OCI-LY7 (cell line): ENCODE data around the gene AFMID. TPM values are rescaled to one million over a fixed set of nuclear protein-coding genes. Genes with fewer than 3 reads are reported as not detected.

Experiments used
- BruUV-seq: library from RNA; stranded (reverse); fragments of 400-500 nt; replicated peaks from 2 replicates; lab custom pipeline; 2021; lab: Mats Ljungman, UMichigan
- CTCF ChIA-PET: fragments of 300-600 bp; sonication (Branson Sonifier 250); formaldehyde crosslinking; loops from one replicate; lab custom pipeline; 2022; ENCODE audit warnings: antibody characterized with exemption; ENCODE audit not compliant: unreplicated experiment; lab: Charles Lee
- POLR2A ChIA-PET: fragments of 300-600 bp; sonication (Branson Sonifier 250); formaldehyde crosslinking; loops from one replicate; lab custom pipeline; 2022; ENCODE audit warnings: antibody characterized with exemption; lab: Charles Lee
- DNase-seq: peaks from one replicate; pipeline ENCODE4 v3.0.0-alpha.2; 2015; ENCODE audit warnings: low spot score
- H2AFZ ChIP-seq: fragments of 200-600 bp; sonication (generic), shearing (Covaris generic); 2 replicates; pipeline ENCODE4 v1.6.1; 2014; ENCODE audit warnings: mild to moderate bottlenecking, antibody characterized with exemption, low read length, moderate library complexity
- H3K27ac ChIP-seq: fragments of 200-600 bp; sonication (generic); 2 replicates; pipeline ENCODE4 v1.5.1; 2014; ENCODE audit warnings: mixed run types, low read depth, mild to moderate bottlenecking, moderate library complexity, low read length, inconsistent platforms; ENCODE audit not compliant: poor library complexity, severe bottlenecking
- H3K36me3 ChIP-seq: fragments of 200-600 bp; sonication (generic); 2 replicates; pipeline ENCODE4 v1.6.1; 2014; ENCODE audit warnings: mild to moderate bottlenecking, antibody characterized with exemption, low read length, moderate library complexity, mixed read lengths; ENCODE audit not compliant: insufficient read depth
- H3K4me1 ChIP-seq: fragments of 200-600 bp; sonication (generic); 2 replicates; pipeline ENCODE4 v1.5.1; 2014; ENCODE audit warnings: mild to moderate bottlenecking, low read length; ENCODE audit not compliant: insufficient read depth, poor library complexity, severe bottlenecking
- H3K4me2 ChIP-seq: fragments of 200-600 bp; sonication (generic); 2 replicates; pipeline ENCODE4 v1.6.1; 2014; ENCODE audit warnings: mild to moderate bottlenecking, low read length
- H3K4me3 ChIP-seq: fragments of 200-600 bp; sonication (generic); 2 replicates; pipeline ENCODE4 v1.5.1; 2014; ENCODE audit warnings: mild to moderate bottlenecking, low read depth, low read length; ENCODE audit not compliant: poor library complexity, severe bottlenecking
- H3K79me2 ChIP-seq: fragments of 200-600 bp; sonication (generic); 2 replicates; pipeline ENCODE4 v1.6.1; 2016; ENCODE audit warnings: low read depth, mild to moderate bottlenecking, low read length, moderate library complexity, mixed read lengths; ENCODE audit not compliant: insufficient read depth
- H3K9me2 ChIP-seq: fragments of 200-600 bp; sonication (generic); 2 replicates; pipeline ENCODE4 v1.6.1; 2016; ENCODE audit warnings: mild to moderate bottlenecking, low read length, mixed read lengths; ENCODE audit not compliant: insufficient read depth
- H3K9me3 ChIP-seq: fragments of 200-600 bp; sonication (generic); 2 replicates; pipeline ENCODE4 v1.6.1; 2014; ENCODE audit warnings: mild to moderate bottlenecking, mixed run types, low read length, mixed read lengths
- H4K20me1 ChIP-seq: fragments of 200-600 bp; sonication (generic); 2 replicates; pipeline ENCODE4 v1.6.1; 2014; ENCODE audit warnings: mild to moderate bottlenecking, antibody characterized with exemption, low read length, moderate library complexity, mixed read lengths; ENCODE audit not compliant: insufficient read depth
- CTCF ChIP-seq: fragments of 200-600 bp; sonication (generic); conservative IDR thresholded peaks from 2 replicates; pipeline ENCODE4 v1.5.1; 2014; ENCODE audit warnings: mild to moderate bottlenecking, antibody characterized with exemption, low read length, moderate library complexity, mixed read lengths
- EZH2phosphoT487 ChIP-seq: fragments of 200-600 bp; sonication (generic); IDR thresholded peaks from 2 replicates; pipeline ENCODE4 v1.6.1; 2018; ENCODE audit warnings: low read depth, borderline replicate concordance, mild to moderate bottlenecking, mixed run types, antibody characterized with exemption, low read length, moderate library complexity, mixed read lengths
- intact Hi-C: fragments of 100-400 bp; cut with micrococcal nuclease; formaldehyde crosslinking; loops from one replicate; pipeline ENCODE4 v1.10.0; 2022; ENCODE audit not compliant: unreplicated experiment
- total RNA-seq, 2 experiments: library from RNA; depleted of rRNA in 1 of 2; stranded (reverse); fragments of >200 nt in 1 of 2; shearing (Covaris generic) in 1 of 2; gene quantifications; 2 replicates each; pipeline ENCODE4 v1.2.3, GENCODE V29; 2014 to 2022

Gene AFMID
- total RNA-seq, 2 experiments from 2014 or later, result 89.1 to 101 TPM

- Histone ChIP-seq H2AFZ (no peak overlapping the region), H3K4me3 (no peak overlapping the region), H4K20me1 (no peaks in the 10 kb centered on the region), H3K9me2 (no peaks in the 10 kb centered on the region), H3K79me2 (no peaks in the 10 kb centered on the region), H3K9me3 (no peaks in the 10 kb centered on the region), H3K4me1 (peaks cover 71% of the 10 kb centered on the region), H3K4me2 (no peak overlapping the region; the same call in 1 of the 2 replicates), H3K27ac (no peak overlapping the region), H3K36me3 (no peaks in the 10 kb centered on the region)
- ChIA-PET POLR2A (interaction anchor here (0.6 to 0.8 kb wide), 2 partner anchors 16 to 98 kb away, joined by 5 to 6 read pairs; no protein-coding TSS in a partner anchor), CTCF (interaction anchor here (0.6 kb wide), 1 partner anchor 1645 kb away, joined by 3 read pairs; no protein-coding TSS in a partner anchor)
- no peak for DNase-seq
- BruUV-seq, result no TSS peak
- TF ChIP-seq EZH2phosphoT487 (no peak), CTCF (no peak)
- intact Hi-C loops, result loop anchor here (2.0 kb wide), 1 partner anchor 17 kb away; the partner anchor contains the start of gene SYNGR2
Measured at GRCh38 chr17:78151514-78152008, 35.6 kb upstream of the AFMID start.

GRCh38 chr17:78154903-78155811, 32.0 kb upstream of the AFMID start:
- TF ChIP-seq EZH2phosphoT487, result no peak
- no peak for TF ChIP-seq CTCF
- Histone ChIP-seq H3K4me1 (peaks cover 54% of the 10 kb centered on the region), H4K20me1 (no peaks in the 10 kb centered on the region), H3K4me2 (peak overlapping the region; percentile 33), H3K79me2 (no peaks in the 10 kb centered on the region), H3K27ac (no peak overlapping the region), H2AFZ (no peak overlapping the region), H3K36me3 (no peaks in the 10 kb centered on the region), H3K4me3 (no peak overlapping the region), H3K9me3 (no peaks in the 10 kb centered on the region), H3K9me2 (no peaks in the 10 kb centered on the region)
- ChIA-PET CTCF (no interaction called here), POLR2A (interaction anchor here (0.7 kb wide), 1 partner anchor 67 kb away, joined by 3 read pairs; no protein-coding TSS in a partner anchor)
- no TSS peak for BruUV-seq
- intact Hi-C loops, result no loop called here
- DNase-seq, result peak; percentile 79
